H1 (cell line): ENCODE measurements around the gene DOK6. TPM values are rescaled to one million over a fixed set of nuclear protein-coding genes. Genes with fewer than 3 reads are reported as not detected.

Experiments
- CTCF ChIA-PET: fragments of 300-600 bp; sonication (Branson Sonifier 250); formaldehyde crosslinking; loops from one replicate; lab custom pipeline; 2021; ENCODE audit not compliant: partially characterized antibody; lab: Charles Lee
- POLR2A ChIA-PET: fragments of 300-600 bp; sonication (Branson Sonifier 250); formaldehyde crosslinking; loops from one replicate; lab custom pipeline; 2021; ENCODE audit warnings: inconsistent platforms; ENCODE audit not compliant: partially characterized antibody; lab: Charles Lee
- DNase-seq, 2 experiments: peaks; one replicate each; pipeline versions ENCODE4 v3.0.0 to v3.0.0-alpha.2; 2010 to 2022; ENCODE audit warnings: low spot score in 2 of 2, low read depth in 1 of 2, mixed read lengths in 1 of 2
- FAIRE-seq: peaks from 2 replicates; lab custom pipeline; 2011; peaks lifted over from hg19 to GRCh38; lab: Jason Lieb, UNC
- H2AFZ ChIP-seq: 2 replicates; pipeline ENCODE4 v1.8.1; 2012; ENCODE audit warnings: low read length, inconsistent platforms
- H2AK5ac ChIP-seq: 2 replicates; pipeline ENCODE4 v1.6.1; 2013; ENCODE audit warnings: low read depth, low read length
- H2BK120ac ChIP-seq: replicated peaks from 2 replicates; pipeline ENCODE3; 2013; ENCODE audit warnings: low read depth, low read length, inconsistent platforms
- H2BK12ac ChIP-seq: 2 replicates; pipeline ENCODE4 v1.6.1; 2013; ENCODE audit warnings: low read depth, low read length
- H2BK15ac ChIP-seq: 2 replicates; pipeline ENCODE4 v1.6.1; 2013; ENCODE audit warnings: low read length
- H2BK20ac ChIP-seq: 2 replicates; pipeline ENCODE4 v1.6.1; 2013; ENCODE audit warnings: low read length
- H2BK5ac ChIP-seq: 2 replicates; pipeline ENCODE4 v1.6.1; 2013; ENCODE audit warnings: low read depth, low read length
- H3K14ac ChIP-seq: 2 replicates; pipeline ENCODE4 v1.6.1; 2013; ENCODE audit warnings: inconsistent platforms; ENCODE audit not compliant: insufficient read length
- H3K18ac ChIP-seq: 2 replicates; pipeline ENCODE4 v1.6.1; 2013; ENCODE audit warnings: low read length; ENCODE audit errors: extremely low read depth
- H3K23ac ChIP-seq: 2 replicates; pipeline ENCODE4 v1.6.1; 2013; ENCODE audit warnings: inconsistent platforms; ENCODE audit not compliant: insufficient read length
- H3K23me2 ChIP-seq: 2 replicates; pipeline ENCODE4 v1.6.1; 2013; ENCODE audit warnings: low read depth, low read length
- H3K27ac ChIP-seq: 2 replicates; pipeline ENCODE4 v1.6.1; 2011; ENCODE audit warnings: low read depth, low read length, inconsistent platforms
- H3K27me3 ChIP-seq, 4 experiments: replicated peaks in 1 of 4; 1 replicate in 1 of 4; 2 replicates in 3 of 4; pipeline versions ENCODE4 v1.6.1 to v1.8.1; 2011 to 2013; ENCODE audit warnings: low read length in 3 of 4, mild to moderate bottlenecking in 3 of 4, inconsistent platforms in 2 of 4, mixed read lengths in 2 of 4, moderate library complexity in 1 of 4; ENCODE audit not compliant: control insufficient read depth in 3 of 4, insufficient read depth in 3 of 4; ENCODE audit errors: extremely low read depth in 1 of 4
- H3K36me3 ChIP-seq, 4 experiments: 2 replicates each; pipeline versions ENCODE4 v1.6.1 to v1.8.1; 2011 to 2013; ENCODE audit warnings: mild to moderate bottlenecking in 4 of 4, low read length in 3 of 4, moderate library complexity in 2 of 4, control low read depth in 1 of 4, inconsistent platforms in 1 of 4; ENCODE audit not compliant: insufficient read depth in 4 of 4, control insufficient read depth in 2 of 4
- H3K4ac ChIP-seq: replicated peaks from 2 replicates; pipeline ENCODE3; 2013; ENCODE audit warnings: low read length, low read depth, mixed read lengths, inconsistent platforms; ENCODE audit not compliant: insufficient read length
- H3K4me1 ChIP-seq, 4 experiments: replicated peaks in 1 of 4; 1 replicate in 1 of 4; 2 replicates in 3 of 4; pipeline versions ENCODE4 v1.6.1 to v1.8.1; 2011 to 2013; ENCODE audit warnings: low read length in 3 of 4, inconsistent platforms in 2 of 4, mixed read lengths in 1 of 4; ENCODE audit not compliant: insufficient read depth in 4 of 4, control insufficient read depth in 3 of 4
- H3K4me2 ChIP-seq, 2 experiments: 2 replicates each; pipeline versions ENCODE4 v1.6.1 to v1.8.1; 2011 to 2013; ENCODE audit warnings: low read depth in 2 of 2, low read length in 2 of 2, control low read depth in 1 of 2, inconsistent platforms in 1 of 2, mild to moderate bottlenecking in 1 of 2; ENCODE audit not compliant: insufficient read depth in 1 of 2
- H3K4me3 ChIP-seq, 4 experiments: fragments of 200-600, 300-600 bp in 1 of 4; sonication (generic), shearing (Covaris generic), sonication (Bioruptor Twin) in 1 of 4; 2 replicates each; pipeline versions ENCODE4 v1.5.1 to v1.8.1; 2011 to 2016; ENCODE audit warnings: low read length in 4 of 4, low read depth in 3 of 4, control low read depth in 2 of 4, inconsistent platforms in 2 of 4, mild to moderate bottlenecking in 2 of 4, mixed read lengths in 1 of 4, moderate library complexity in 1 of 4; ENCODE audit not compliant: insufficient read depth in 2 of 4; ENCODE audit errors: extremely low read depth in 1 of 4
- H3K56ac ChIP-seq: replicated peaks from 2 replicates; pipeline ENCODE3; 2013; ENCODE audit warnings: low read depth, mild to moderate bottlenecking, mixed read lengths, low read length, inconsistent platforms; ENCODE audit not compliant: insufficient read length
- H3K79me1 ChIP-seq: 2 replicates; pipeline ENCODE4 v1.6.1; 2013; ENCODE audit warnings: low read depth, low read length, control low read depth
- H3K79me2 ChIP-seq, 2 experiments: 2 replicates each; pipeline versions ENCODE4 v1.6.1 to v1.8.1; 2012 to 2013; ENCODE audit warnings: low read length in 2 of 2, mild to moderate bottlenecking in 2 of 2, inconsistent platforms in 1 of 2; ENCODE audit not compliant: insufficient read depth in 2 of 2, control insufficient read depth in 1 of 2
- H3K9ac ChIP-seq, 4 experiments: replicated peaks in 1 of 4; 1 replicate in 1 of 4; 2 replicates in 3 of 4; pipeline versions ENCODE4 v1.6.1 to v1.8.1; 2011 to 2013; ENCODE audit warnings: low read depth in 3 of 4, low read length in 3 of 4, control low read depth in 2 of 4, mild to moderate bottlenecking in 2 of 4, moderate library complexity in 2 of 4, inconsistent platforms in 1 of 4; ENCODE audit errors: extremely low read depth in 1 of 4
- H3K9me3 ChIP-seq, 2 experiments: 2 replicates each; pipeline versions ENCODE4 v1.6.1 to v1.8.1; 2012 to 2013; ENCODE audit warnings: mild to moderate bottlenecking in 2 of 2, moderate library complexity in 2 of 2, control low read depth in 1 of 2, inconsistent platforms in 1 of 2, low read depth in 1 of 2, low read length in 1 of 2, mixed read lengths in 1 of 2; ENCODE audit not compliant: insufficient read depth in 2 of 2
- H4K20me1 ChIP-seq, 2 experiments: replicated peaks in 1 of 2; 2 replicates each; pipeline versions ENCODE3 to v1.8.1; 2011 to 2013; ENCODE audit warnings: inconsistent platforms in 2 of 2, low read length in 2 of 2, mild to moderate bottlenecking in 1 of 2; ENCODE audit not compliant: insufficient read depth in 2 of 2, control insufficient read depth in 1 of 2
- H4K5ac ChIP-seq: 2 replicates; pipeline ENCODE4 v1.6.1; 2013; ENCODE audit warnings: low read length, low read depth, mixed read lengths, inconsistent platforms; ENCODE audit not compliant: insufficient read length
- H4K8ac ChIP-seq: 2 replicates; pipeline ENCODE4 v1.8.0; 2013; ENCODE audit warnings: mild to moderate bottlenecking, moderate library complexity, low read length, inconsistent platforms; ENCODE audit not compliant: insufficient read depth; ENCODE audit errors: extremely low read depth
- H4K91ac ChIP-seq: replicated peaks from 2 replicates; pipeline ENCODE3; 2013; ENCODE audit warnings: low read length, mixed read lengths, inconsistent platforms; ENCODE audit not compliant: insufficient read length
- KDM5A ChIP-seq: fragments of 200-600 bp; IDR thresholded peaks from 2 replicates; pipeline ENCODE4 v1.7.1; 2012; ENCODE audit warnings: mild to moderate bottlenecking, low read length, inconsistent platforms, mixed read lengths
- WGBS, 2 experiments: shearing (Covaris generic) in 1 of 2; methylation state at CpG; one replicate each; pipeline versions ENCODE4 v1.1.6 to v1.1.7; 2013 to 2015; ENCODE audit warnings: low lambda C conversion rate in 2 of 2, mixed read lengths in 2 of 2, inconsistent platforms in 1 of 2, low coverage in 1 of 2, missing lambda C conversion rate in 1 of 2; ENCODE audit not compliant: insufficient replicate concordance in 2 of 2, insufficient coverage in 1 of 2, insufficient read length in 1 of 2; ENCODE audit errors: extremely low coverage in 1 of 2, missing lambda C conversion rate in 1 of 2; 5-methylcytosine and 5-hydroxymethylcytosine counted together
- polyA plus RNA-seq, 7 experiments: library from polyadenylated mRNA; depleted of rRNA in 3 of 7; stranded (reverse) in 5 of 7; unstranded in 2 of 7; fragments of >200 nt in 5 of 7; fragments of 200-250 nt in 2 of 7; gene quantifications; 1 replicate in 5 of 7; 2 replicates in 1 of 7; 4 replicates in 1 of 7; pipeline versions ENCODE4 v1.2.1 to v1.2.3, GENCODE V29; 2011 to 2013; ENCODE audit warnings: missing spikeins in 2 of 7, mixed read lengths in 2 of 7
- total RNA-seq: library from RNA; stranded (reverse); fragmentation: NEBNext Ultra II Directional; extraction: Animal tissue kit (Norgen Biotek cat#: 25700); gene quantifications from 2 replicates; pipeline ENCODE4 v1.2.1, GENCODE V29; 2021

The DOK6 gene
- total and polyA plus RNA-seq, 2 of the 8 experiments (the other 6 are each of a cell fraction or from before 2014, with no cell fraction given): 0.33 to 0.50 TPM

DNA sequence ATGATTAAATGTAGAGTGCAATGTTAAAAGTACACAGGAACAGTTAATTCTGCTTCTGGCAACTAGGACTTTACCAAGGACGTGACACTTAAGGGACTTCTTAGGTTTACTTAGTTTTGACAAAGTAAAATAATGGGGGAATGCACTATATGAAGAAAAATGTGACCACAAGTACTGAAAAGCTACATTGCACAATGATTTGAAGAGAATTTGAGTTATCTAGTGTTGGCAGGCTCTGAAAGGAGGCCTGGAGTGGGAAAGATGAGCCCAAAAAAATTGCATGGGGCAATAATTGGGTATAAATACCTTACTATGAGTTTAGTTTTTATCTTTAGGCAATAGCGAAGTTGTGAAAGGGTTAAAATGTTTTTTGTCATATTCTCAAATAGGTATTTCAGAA is 173.7 kb downstream of the DOK6 start:
- FAIRE-seq: no peak
- Histone ChIP-seq H3K4me1 (no peaks in the 10 kb centered on the region), H3K4ac (no peak overlapping the region), H3K79me1 (no peaks in the 10 kb centered on the region), H3K36me3 (no peaks in the 10 kb centered on the region), H3K27me3 (no peaks in the 10 kb centered on the region), H4K20me1 (no peaks in the 10 kb centered on the region), H2BK12ac (no peak overlapping the region), H4K5ac (no peak overlapping the region), H2BK20ac (no peak overlapping the region), H3K56ac (no peak overlapping the region), H2AFZ (no peak overlapping the region), H2BK120ac (no peak overlapping the region), H3K9ac (no peak overlapping the region), H4K8ac (no peak overlapping the region), H3K4me3 (no peak overlapping the region), H2BK5ac (no peak overlapping the region), H3K23ac (no peak overlapping the region), H2BK15ac (no peak overlapping the region), H3K79me2 (no peaks in the 10 kb centered on the region), H4K91ac (no peak overlapping the region), H2AK5ac (no peak overlapping the region), H3K27ac (no peak overlapping the region), H3K14ac (no peak overlapping the region), H3K23me2 (no peaks in the 10 kb centered on the region), H3K4me2 (no peak overlapping the region), H3K9me3 (0 out of 4 replicates have a peak, but pooled peaks cover 0 to 5% of the 10 kb centered on the region in 2 experiments), H3K18ac (no peak overlapping the region)
- ChIA-PET POLR2A (no interaction called here), CTCF (no interaction called here)
- TF ChIP-seq KDM5A: no peak
- DNase-seq: no peak
- 91% methylated on average over 2 of the region's 2 CpGs; no CpG with 5 or more reads in 1 of the 2 experiments for WGBS, 2 experiments
